Subcutaneous adipose tissue (tissue), 4 donors: ENCODE data around the gene PSME3IP1. TPM values are rescaled to one million over a fixed set of nuclear protein-coding genes. Genes with fewer than 3 reads are reported as not detected.

Experiments
- total RNA-seq, 4 donors: library from RNA; depleted of rRNA; stranded (reverse); fragments of >200 nt; gene quantifications; one replicate each; pipeline ENCODE4 v1.1.0, GENCODE V29; 2016
- TF ChIP-seq, protein P1 (sequence below): fragments of 450-650 bp; IDR thresholded peaks from one replicate; pipeline ENCODE4 v1.5.1; 2016; ENCODE audit warnings: low read depth, mild to moderate bottlenecking, control low read depth, antibody characterized with exemption, moderate library complexity

The PSME3IP1 gene
- total RNA-seq, 4 donors from 2014 or later = 51.8 to 64.5 (median 53.9) TPM

- TF ChIP-seq, protein P1, sequence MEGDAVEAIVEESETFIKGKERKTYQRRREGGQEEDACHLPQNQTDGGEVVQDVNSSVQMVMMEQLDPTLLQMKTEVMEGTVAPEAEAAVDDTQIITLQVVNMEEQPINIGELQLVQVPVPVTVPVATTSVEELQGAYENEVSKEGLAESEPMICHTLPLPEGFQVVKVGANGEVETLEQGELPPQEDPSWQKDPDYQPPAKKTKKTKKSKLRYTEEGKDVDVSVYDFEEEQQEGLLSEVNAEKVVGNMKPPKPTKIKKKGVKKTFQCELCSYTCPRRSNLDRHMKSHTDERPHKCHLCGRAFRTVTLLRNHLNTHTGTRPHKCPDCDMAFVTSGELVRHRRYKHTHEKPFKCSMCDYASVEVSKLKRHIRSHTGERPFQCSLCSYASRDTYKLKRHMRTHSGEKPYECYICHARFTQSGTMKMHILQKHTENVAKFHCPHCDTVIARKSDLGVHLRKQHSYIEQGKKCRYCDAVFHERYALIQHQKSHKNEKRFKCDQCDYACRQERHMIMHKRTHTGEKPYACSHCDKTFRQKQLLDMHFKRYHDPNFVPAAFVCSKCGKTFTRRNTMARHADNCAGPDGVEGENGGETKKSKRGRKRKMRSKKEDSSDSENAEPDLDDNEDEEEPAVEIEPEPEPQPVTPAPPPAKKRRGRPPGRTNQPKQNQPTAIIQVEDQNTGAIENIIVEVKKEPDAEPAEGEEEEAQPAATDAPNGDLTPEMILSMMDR = no peak
These were observed 61.7 kb downstream of the PSME3IP1 start for GRCh38 chr16:57123974-57124674.

GRCh38 chr16:57123216-57123973 is 62.4 kb downstream of the PSME3IP1 start:
- TF ChIP-seq, protein P1 = no peak

DNA sequence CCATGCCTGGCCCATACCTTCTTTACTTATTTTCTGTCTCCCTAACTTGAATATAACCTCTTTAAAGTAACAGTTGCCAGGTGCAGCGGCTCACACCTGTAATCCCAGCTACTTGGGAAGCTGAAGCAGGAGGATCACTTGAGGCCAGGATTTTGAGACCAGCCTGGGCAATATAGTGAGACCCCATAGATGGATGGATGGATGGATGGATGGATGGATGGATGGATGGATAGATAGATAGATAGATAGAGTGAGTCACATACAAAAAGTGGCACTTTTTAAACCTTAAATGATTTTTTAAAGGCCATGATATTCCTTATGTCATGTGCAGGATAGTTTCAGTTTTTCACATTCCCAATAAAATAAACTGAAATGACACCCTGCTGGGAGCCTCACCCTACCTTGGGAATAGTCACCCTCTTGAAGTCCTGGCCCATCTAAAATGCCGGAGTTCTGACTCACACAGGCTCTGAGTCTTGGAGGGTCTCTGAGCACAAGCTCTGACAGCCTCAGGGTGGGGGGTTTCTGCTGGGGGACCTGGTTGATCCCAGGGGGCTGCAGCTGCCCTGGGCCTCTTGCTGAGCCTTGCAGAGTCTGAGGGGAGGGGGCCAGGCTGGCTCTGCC is 67.3 kb downstream of the PSME3IP1 start:
- TF ChIP-seq, protein P1 = no peak

DNA sequence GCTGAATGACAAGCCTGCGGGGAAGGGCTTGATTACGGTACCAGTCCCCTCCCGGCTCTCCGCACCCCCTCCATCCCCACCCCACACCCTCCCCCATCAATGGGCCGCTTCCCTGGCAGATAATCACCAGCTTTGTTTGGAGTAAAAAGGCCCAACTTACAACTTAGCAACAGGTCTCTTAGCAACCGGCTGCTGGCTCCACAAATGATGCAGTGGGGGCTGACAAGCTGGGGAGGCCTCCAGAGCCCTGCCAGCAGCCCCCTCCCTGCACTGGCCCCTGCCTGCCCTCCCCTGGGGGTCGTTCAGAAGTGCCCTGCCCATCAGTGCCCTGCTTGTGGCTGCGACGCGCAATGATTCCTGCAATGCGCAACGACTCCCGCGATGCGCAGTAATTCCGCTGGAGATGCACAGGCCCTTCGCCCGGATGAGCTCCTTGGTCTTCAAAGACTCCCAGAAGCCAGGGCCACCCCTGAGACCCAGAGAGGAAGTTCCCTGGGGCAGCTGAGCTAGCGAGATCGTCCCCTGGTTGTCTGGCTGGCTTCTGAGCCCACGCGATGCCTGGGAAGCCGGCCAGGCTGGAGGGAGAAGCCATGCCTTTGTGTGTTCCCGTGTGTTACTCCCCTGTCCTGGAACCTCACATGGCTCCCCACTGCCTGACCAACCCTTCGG is 70.2 kb downstream of the PSME3IP1 start:
- TF ChIP-seq, protein P1 = no peak

- TF ChIP-seq, protein P1 = no peak
These were observed 70.7 kb downstream of the PSME3IP1 start for GRCh38 chr16:57115168-57115513.

DNA sequence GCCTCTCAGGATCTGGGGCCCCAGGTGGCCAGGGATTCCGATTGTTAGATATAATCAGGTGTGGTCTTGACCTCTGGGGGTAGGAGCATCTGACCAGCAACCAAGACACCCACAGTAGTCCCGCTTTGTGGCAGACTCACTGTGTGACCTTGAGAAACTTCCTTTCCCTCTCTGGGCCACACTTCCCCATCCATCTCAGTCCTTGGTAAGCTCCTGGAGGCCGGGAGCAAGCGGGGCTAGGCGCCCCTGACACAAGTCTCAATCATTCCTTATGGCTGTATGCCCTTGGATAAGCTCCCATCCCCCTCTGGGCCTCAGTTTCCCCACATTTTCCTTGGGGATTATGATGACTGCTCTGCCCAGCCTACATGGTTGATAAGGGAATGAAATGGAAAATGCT is 72.2 kb downstream of the PSME3IP1 start:
- TF ChIP-seq, protein P1 = no peak

DNA sequence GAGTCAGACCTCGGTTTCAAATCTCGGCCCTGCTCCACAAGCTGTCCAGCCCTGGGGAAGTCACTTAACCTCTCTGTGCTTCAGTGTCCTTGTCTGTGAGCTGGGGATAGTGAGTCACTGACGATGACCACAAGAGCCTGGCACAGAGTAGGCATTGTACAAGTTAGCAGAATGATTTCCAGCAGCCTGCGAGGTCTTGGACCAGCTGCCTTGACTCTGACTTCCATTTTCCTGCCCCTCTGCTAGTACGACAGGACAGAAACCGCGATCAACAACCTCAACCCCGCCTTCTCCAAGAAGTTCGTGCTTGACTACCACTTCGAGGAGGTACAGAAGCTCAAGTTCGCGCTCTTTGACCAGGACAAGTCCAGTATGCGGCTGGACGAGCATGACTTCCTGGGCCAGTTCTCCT is 72.8 kb downstream of the PSME3IP1 start:
- TF ChIP-seq, protein P1 = no peak
